Prostate gland (tissue), 2 donors: ENCODE results near the gene ZNF598. TPM values are rescaled to one million over a fixed set of nuclear protein-coding genes. Genes with fewer than 3 reads are reported as not detected.
A peak's percentile ranks its signal among the peaks of the same experiment; 100 is the strongest.

Source experiments
- DNase-seq: peaks from one replicate; pipeline ENCODE4 v3.0.0-alpha.2; 2019; ENCODE audit warnings: low spot score
- H3K27ac ChIP-seq, 2 donors: fragments of 200-600 bp; sonication (generic); 2 replicates each; pipeline ENCODE4 v1.5.1; 2017 to 2019
- H3K27me3 ChIP-seq: fragments of 200-600 bp; sonication (generic); replicated peaks from 2 replicates; pipeline ENCODE4 v1.5.1; 2019; ENCODE audit not compliant: insufficient read depth
- H3K36me3 ChIP-seq, 2 donors: fragments of 200-600 bp; sonication (generic); 1 replicate in 1 of 2; 2 replicates in 1 of 2; pipeline versions ENCODE4 v1.5.1 to v1.8.1; 2017 to 2019
- H3K4me1 ChIP-seq: fragments of 200-600 bp; sonication (generic); replicated peaks from 2 replicates; pipeline ENCODE4 v1.5.1; 2019
- H3K4me3 ChIP-seq, 2 donors: fragments of 200-600 bp; sonication (generic); 2 replicates each; pipeline ENCODE4 v1.5.1; 2017 to 2019
- H3K9me3 ChIP-seq: fragments of 200-600 bp; sonication (generic); 2 replicates; pipeline ENCODE4 v1.5.1; 2017
- CTCF ChIP-seq, 4 experiments: fragments of 200-600 bp in 2 of 4; fragments of 450-650 bp in 2 of 4; sonication (generic) in 2 of 4; IDR thresholded peaks; 1 replicate in 3 of 4; 2 replicates in 1 of 4; pipeline ENCODE4 v1.5.1; 2016 to 2019; ENCODE audit warnings: antibody characterized with exemption in 4 of 4, mild to moderate bottlenecking in 2 of 4, moderate library complexity in 2 of 4
- POLR2A ChIP-seq: fragments of 450-650 bp; IDR thresholded peaks from one replicate; pipeline ENCODE4 v1.6.1; 2016; ENCODE audit warnings: antibody characterized with exemption, mild to moderate bottlenecking
- POLR2AphosphoS5 ChIP-seq: sonication (generic); formaldehyde crosslinking; IDR thresholded peaks from one replicate; pipeline ENCODE4 v1.6.1; 2017; ENCODE audit warnings: antibody characterized with exemption
- WGBS: methylation state at CpG from one replicate; pipeline ENCODE4 v1.1.5; 2018; 5-methylcytosine and 5-hydroxymethylcytosine counted together
- intact Hi-C: fragments of 100-400 bp; cut with DNase I; formaldehyde crosslinking; loops from one replicate; pipeline ENCODE4 v1.14.2; 2022
- total RNA-seq, 2 donors: library from RNA; depleted of rRNA; stranded (reverse); fragments of >200 nt; gene quantifications; one replicate each; pipeline ENCODE4 v1.1.0, GENCODE V29; 2016

Gene ZNF598
- total RNA-seq, 2 donors from 2014 or later: 30.7 to 74.3 TPM

GRCh38 chr16:1983544-1984346, 25.9 kb downstream of the ZNF598 start, which contains the start of gene GFER:
GFER (plus strand) TSS chr16:1984193; CDS start chr16:1984219, 26 bp downstream.
- intact Hi-C loops: no loop called here

GRCh38 chr16:1982991-1983543, 26.6 kb downstream of the ZNF598 start:
- H3K4me3 ChIP-seq: peak overlapping the region; percentile 81 to 82
- peak overlapping the region; percentile 70 to 73 for H3K27ac ChIP-seq
- TF ChIP-seq CTCF (IDR thresholded peaks at IDR 0.05): no peak
- TF ChIP-seq POLR2AphosphoS5: no peak
- TF ChIP-seq POLR2A: no peak
- peaks cover 0 to 10% of the 10 kb centered on the region in 2 donors for H3K36me3 ChIP-seq
- WGBS: 32% methylated on average over 19 of the region's 19 CpGs
- H3K9me3 ChIP-seq: no peaks in the 10 kb centered on the region
- intact Hi-C loops: no loop called here
- no peaks in the 10 kb centered on the region for H3K4me1 ChIP-seq
- H3K27me3 ChIP-seq: no peaks in the 10 kb centered on the region
- DNase-seq: no peak

More at GRCh38 chr16:1983544-1984346, 25.9 kb downstream of the ZNF598 start, which contains the start of gene GFER:
- Histone ChIP-seq H3K9me3 (no peaks in the 10 kb centered on the region), H3K4me3 (peak within 1 kb of the TSS; percentile 81 to 82), H3K4me1 (no peaks in the 10 kb centered on the region), H3K27ac (peak within 1 kb of the TSS; percentile 70 to 73), H3K27me3 (no peaks in the 10 kb centered on the region), H3K36me3 (peaks cover 0 to 10% of the 10 kb centered on the region in 2 donors)
- DNase-seq: peak; percentile 75
- under 1% methylated on average over 72 of the region's 109 CpGs for WGBS
- peak in 2 of 4 experiments; percentile 10 to 27 for TF ChIP-seq CTCF (IDR thresholded peaks at IDR 0.05)
- TF ChIP-seq POLR2AphosphoS5: no peak
- TF ChIP-seq POLR2A: no peak

GRCh38 chr16:1982013-1982433, 27.6 kb downstream of the ZNF598 start:
- Histone ChIP-seq H3K36me3 (peaks cover 2 to 10% of the 10 kb centered on the region in 2 donors), H3K27me3 (no peaks in the 10 kb centered on the region), H3K4me3 (no peak overlapping the region), H3K9me3 (no peaks in the 10 kb centered on the region), H3K27ac (no peak overlapping the region), H3K4me1 (no peaks in the 10 kb centered on the region)
- DNase-seq: peak; percentile 36
- TF ChIP-seq CTCF (IDR thresholded peaks at IDR 0.05) (no peak), POLR2A (no peak), POLR2AphosphoS5 (peak; percentile 5)
- WGBS: 35% methylated on average over 5 of the region's 5 CpGs
- intact Hi-C loops: no loop called here

GRCh38 chr16:1981398-1981836, 28.2 kb downstream of the ZNF598 start, which contains the start of gene NOXO1:
NOXO1 (minus strand) TSS chr16:1981469; CDS start chr16:1981179, 290 bp downstream.
- intact Hi-C loops: no loop called here

More at GRCh38 chr16:1981398-1981836, 28.2 kb downstream of the ZNF598 start, which contains the start of gene NOXO1:
- Histone ChIP-seq H3K27me3 (no peaks in the 10 kb centered on the region), H3K36me3 (peaks cover 2 to 8% of the 10 kb centered on the region in 2 donors), H3K4me1 (no peaks in the 10 kb centered on the region), H3K9me3 (no peaks in the 10 kb centered on the region), H3K4me3 (no peak within 1 kb of the TSS), H3K27ac (no peak within 1 kb of the TSS)
- no peak for TF ChIP-seq POLR2AphosphoS5
- TF ChIP-seq POLR2A: no peak
- no peak for TF ChIP-seq CTCF (IDR thresholded peaks at IDR 0.05)
- 34% methylated on average over 6 of the region's 6 CpGs for WGBS
- DNase-seq: no peak
